ENCODE measurements around the gene STRADA.
A peak's percentile ranks its signal among the peaks of the same experiment; 100 is the strongest.

STRADA gene

DNA sequence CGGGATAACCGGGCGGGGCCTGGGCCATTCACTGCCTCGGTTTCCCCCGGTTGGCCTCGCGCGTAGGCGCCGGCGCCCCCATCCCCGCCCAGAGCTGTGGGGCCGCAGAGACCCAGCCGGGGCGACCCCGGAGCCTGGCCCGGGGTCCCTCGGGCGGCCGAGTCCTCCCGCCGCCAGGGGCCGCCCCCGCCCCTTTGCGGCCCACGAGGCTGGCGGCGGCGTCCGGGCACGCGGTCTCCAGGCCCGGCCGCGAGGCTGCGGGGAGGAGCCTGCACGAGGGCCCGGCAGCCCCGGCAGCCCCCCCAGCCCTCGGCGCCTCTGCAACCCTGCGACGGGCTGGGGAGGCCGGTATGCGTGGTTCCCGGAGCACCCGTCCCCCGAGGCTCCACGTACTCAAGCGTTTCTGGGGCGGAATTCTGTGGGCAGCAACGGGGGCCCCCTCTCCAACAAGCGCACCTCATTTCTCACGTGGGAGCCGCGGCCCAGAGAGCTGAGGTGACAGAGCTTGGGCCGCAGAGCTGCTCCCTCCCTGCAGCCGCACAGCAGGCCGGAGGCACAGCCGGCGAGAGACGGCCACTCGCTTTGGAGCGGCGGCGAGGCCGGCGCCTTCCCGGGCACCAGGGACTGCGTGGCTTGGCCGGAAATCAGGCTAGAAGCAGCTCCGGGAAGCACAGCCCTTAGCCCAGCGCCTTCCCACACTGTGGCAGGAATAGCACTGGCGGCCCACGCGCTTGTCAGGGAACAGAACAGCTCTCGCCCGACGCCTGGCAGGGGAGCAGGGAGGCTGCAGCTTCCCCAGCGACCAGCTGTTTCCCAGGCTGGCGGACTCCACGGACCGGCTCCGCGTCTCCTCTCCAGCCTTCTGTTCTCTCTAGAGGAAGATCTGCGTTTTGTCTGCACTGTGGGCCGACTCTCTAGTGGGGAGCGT, 40.8 kb downstream of the STRADA start:
- DNase-seq: peak; percentile 52

DNA sequence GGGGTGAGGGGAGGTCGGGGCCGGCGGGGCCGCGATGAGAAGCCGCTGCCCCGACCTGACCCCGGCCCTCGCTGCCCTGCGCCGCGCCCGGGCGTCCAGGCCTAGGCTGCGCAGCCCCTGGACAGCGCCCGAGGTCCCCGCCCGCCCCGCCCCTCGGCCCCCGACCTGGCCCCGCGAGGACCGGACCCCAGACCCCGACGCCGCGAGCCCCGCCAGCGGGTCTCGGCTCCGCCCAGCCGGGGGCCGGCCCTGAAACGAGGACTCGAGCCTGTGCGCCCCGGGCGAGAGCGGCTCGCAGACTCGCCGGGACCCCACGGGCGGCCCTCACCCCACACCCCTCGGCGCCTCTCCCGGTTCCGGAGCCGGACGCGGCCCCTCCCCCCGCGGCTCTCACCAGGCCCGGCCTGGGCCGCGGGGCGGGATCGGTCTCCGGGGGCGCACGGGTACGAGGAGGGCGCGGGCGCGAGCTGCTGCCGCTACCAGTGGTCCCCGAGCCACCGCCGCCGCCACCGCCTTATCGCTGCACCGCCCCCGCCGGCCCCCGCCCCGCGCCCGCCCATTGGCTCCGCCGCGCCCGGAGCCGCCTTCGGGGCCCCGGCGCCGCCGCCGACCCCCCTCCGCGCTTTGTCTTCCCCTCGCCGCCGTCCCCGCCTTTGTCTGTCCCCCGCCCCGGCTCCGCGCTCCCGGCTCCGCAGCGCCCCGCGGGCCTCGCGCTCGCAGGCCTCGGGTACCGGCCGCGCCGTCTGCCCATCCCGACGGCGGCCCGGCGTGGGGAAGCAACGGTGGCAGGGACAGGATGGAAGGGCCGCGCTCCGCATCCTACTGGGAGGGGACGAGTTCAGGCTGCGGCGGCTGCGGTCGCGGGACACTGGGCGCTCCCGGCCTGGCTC, 41.7 kb downstream of the STRADA start, which contains the start of gene LIMD2:
TSS of gene LIMD2 (minus strand) at position 488 of the 890 bp plus-strand sequence. CDS start 827 bp downstream, outside the sequence.
- peak; percentile 56 for DNase-seq

DNA sequence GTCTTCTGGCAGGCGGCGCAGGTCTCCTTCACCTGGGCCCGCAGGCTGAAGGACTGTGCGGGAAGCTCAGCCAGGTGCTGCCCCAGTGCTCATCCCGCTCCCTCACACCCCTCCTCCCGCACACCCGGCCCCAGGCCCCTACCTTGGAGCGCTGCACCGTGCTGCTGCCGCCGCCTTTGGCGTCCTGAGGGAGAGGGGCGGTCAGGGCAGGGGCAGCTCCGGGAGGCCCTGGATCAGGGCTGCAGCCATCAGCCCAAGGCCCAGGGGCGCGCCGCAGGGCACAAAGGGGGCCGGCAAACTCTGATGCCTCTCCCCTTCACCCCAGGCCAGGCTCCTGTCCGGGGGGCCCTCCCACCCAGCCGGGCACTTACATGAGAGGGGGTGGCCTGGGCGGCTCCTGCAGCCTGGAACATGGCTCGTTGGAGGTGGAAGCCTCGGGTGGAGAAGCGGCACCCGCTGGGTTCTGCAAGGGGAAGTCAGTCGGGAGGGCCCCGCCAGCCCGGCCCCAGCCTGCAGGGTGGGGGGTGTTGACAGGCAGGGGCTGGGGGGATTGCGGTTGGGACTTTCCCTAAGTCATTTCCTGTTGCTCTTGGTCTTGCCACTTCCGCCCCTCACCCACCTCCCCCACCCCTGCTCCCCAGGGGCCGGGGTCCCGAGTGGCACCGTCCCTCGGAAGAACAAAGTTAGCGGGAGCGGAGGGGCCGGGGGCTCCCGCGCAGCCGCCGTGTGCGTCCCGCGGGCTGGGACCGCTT, 42.5 kb downstream of the STRADA start:
- DNase-seq: no peak

DNA sequence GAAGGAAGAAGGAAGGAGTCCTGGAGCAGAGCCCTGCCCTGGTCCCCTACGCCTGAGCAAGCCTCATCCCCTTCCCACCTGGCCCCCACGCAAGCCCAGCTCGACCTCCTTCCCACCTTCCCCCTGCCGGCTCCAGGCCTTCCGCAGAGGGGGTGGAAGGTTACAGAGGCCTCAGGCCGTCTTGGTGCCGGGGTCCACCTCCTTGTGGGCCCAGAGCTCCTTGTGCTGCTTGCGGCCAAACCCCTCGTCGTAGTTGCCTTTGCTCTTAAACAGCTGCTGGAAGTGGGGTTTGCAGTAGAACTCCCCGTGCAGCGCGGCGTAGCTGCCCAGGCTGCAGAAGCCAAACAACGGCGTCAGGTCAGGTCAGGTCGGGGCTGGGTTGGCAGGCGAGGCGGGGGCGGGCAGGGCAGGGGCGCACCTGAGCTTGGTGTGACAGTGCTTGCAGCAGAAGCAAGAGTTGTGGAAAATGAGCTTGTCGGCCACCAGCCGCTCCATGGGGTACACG, 43.2 kb downstream of the STRADA start:
- DNase-seq: no peak

DNA sequence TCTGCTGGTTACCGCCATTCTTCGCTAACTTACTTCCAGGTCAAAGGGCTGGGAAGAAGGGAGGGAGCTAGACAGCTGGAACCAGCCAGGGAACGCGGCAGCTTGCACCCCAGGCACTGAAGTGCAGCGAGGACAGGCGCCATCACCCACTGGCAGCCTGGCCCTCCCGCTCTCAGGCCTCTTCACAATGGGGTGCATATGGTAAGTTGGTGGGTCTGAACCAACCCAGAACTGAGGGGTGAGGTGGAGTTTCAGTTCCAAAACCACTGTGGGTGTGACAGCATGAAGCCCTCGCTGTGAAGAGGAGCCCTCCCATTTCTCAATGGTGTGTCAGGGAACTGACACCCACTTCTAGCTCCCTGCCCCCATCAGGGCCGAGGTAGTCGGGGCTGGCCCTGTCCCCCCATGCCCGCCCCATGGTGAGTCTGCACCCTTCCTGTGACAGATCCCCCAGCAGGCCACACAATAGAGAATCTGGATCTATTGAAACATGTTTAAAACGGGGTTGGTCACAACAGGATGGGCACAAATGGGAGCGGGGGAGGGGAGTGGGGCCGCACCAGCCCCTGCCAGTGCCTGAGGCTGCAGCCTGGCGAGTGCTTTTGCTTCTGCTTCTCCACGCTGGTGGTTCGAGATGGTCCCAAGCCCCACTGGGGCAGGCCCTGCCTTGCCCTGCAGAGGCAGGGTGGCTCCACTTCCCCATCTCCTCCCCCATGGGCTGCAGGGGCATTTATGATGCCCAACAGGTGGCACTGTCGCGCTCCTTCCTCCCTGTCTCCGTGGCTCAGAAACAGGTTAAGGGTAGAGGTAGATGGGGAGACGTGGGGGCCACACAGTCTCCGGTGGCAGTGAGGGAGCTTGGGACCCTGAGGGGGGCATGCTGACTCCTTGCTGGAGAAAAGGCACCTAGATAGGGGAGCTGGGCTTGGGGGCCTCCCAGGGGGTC, 44.0 kb downstream of the STRADA start:
- peak; percentile 8 for DNase-seq

DNA sequence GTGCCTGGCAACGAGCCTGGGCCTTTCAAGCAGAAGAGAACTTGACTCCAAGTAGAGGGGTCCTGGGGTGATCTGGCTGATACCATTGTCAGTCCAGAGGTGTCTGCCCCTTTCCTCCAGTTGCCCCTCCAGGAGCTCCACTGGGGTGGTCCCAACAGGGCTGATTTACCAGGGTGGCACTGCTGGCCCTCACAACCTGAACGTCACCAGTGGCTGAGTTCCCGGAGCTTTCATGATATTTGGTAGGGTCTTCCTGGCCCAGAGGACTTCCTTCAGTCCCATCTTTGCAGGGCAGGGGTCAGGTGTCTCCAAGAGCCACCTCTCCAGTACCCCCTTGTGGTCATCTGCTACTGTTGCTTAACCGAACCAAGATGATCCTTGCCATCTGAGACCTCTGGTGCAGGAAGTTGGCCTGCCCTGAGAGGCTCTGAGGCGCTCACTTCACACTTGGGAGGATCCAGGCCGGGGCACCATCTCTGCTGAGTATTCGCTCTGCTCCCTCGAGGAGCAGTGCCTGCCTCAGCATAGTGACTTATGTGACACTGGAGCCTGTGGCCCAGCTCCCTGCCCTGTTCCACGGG, 45.1 kb downstream of the STRADA start:
- peak; percentile 7 for DNase-seq

DNA sequence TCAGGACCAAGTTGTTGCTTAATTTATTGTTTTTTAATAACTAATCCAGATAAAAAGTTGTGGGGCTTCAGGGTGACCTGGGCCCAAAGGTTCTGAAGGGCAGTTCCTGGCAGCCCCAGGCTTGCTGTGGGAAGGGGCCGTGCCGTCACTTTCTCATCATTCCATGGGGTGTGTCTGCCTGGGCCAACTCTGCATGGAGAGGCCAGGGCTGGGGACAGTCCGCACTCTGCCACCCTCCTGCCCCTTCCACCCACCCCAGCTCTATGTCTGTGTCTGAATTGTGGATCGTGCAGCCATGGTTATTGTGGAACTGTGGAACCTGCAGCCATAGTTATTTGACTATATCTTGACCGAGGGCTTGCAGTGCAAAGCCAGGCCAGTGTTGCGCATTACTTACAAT, 45.7 kb downstream of the STRADA start:
- DNase-seq: no peak

DNA sequence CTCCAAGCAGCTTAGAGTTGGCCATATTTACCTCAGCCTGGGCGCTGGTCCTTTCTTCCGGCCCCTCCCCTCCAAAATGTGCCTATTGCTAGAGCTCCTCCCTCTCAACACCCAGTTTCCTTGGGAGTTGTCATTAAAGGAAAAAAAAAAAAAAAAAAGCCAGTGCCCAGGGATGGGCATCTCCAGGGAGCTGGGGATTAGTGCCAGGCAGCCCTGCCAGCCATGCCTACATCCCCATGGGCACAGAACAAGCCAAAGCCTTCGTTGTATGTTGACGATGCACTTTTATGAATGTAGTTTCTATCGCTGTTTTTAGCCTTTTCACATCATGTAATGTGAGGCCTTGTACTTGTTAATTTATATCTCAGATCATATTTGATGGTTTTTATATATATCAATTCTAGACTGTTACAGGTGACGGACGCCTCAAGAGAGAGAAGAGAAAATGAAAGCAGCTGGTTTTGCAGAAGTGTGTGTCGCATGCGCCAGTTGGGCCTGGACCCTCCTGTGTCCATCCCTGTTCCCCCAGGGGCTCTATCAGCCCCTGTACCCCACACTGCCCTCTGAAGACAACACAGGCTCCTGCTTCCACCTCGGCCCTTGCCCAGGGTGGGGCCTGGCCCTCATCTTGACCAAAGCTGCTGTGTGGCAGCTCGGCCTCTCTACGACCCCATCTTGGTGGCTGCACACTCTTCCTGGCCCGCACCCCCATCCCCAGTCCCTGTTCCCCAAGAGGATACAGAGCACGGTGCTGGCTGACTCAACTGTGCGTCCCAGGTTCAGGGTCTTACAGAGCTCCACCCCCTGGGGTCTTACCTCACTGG, 46.4 kb downstream of the STRADA start:
- DNase-seq: no peak

DNA sequence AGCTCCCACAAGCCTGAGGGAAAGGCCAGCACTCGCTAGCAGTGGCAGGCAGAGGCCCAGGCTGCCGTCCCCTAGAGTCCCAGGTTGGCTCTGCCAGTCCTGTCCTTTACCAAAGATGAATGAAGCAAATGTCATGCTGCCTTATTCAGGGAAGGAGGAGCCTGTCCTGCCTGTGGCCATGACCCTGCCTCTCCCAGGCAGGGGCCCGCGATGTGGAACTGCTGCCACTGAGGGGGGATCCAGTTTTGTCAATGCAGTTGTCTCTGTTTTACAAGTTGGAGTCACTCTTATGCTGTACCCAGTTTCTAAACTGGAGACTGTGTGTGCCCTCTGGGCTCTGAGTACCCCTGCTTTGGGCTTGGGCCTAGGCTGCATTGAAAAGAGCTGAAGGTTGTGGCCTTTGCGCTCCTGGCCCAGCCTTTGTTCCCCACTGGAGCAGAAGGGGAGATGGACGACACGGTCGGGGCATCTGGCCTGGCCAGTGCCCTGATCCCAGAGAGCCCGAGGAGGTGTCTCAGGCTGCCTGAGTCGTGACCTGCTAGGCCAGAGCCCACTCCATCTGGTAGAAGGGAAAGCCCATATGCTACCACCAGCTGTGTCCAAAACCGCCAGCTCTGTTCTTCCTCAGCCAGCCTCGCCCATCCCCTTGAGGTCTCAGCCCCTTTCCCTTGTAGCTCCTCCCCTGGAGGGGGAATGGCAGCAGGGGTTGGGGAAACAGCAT, 47.2 kb downstream of the STRADA start:
- peak; percentile 2 for DNase-seq

DNA sequence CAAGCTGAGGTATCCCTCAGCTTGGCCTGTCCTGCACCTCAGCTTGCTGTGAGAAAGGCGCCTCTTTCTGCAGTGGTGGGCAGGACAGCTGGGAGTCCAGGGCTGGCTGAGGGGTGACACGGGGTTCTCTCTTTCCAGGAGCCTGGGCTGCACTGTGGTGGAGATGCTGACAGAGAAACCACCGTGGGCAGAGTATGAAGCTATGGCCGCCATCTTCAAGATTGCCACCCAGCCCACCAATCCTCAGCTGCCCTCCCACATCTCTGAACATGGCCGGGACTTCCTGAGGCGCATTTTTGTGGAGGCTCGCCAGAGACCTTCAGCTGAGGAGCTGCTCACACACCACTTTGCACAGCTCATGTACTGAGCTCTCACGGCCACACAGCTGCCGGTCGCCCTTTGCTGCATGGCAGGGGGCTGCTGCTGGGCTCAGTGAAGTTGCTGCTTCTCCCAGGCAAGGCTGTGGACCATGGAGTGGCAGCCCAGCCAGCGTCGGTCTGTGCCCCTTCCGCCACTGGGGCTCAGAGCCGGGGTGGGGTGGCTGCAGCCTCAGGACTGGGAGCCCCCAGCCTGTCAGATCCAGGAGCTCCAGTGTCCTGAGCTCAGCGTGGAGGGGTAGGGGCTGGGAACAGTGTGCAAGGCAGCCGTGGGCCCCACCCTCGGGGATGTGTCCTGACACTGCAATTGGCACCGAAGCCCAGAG, 48.0 kb downstream of the STRADA start:
- DNase-seq: no peak

DNA sequence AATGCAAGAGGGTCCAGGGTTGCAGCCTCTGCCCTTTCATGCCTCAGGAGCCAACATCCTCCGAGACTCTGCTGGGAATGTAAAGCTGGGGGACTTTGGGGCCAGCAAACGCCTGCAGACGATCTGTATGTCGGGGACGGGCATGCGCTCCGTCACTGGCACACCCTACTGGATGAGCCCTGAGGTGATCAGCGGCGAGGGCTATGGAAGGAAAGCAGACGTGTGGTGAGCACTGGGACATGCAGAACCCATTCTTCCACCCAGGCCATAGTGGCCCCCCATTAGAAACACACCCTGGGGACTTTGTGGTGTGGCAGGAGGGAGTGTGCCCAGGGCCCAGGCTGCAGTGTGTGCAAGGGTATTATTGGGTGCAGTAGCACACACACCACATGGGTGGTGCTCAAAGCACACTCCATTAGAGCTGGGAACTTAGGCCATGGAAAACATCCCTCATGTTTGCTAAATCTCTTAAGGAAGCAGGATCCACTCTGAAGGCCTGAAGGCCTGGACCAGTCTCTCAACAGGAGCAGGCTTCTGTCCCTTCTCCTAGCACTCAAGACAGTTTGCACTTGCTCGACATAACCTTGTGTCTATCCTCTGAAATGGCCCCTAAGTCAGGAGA, 49.3 kb downstream of the STRADA start:
- no peak for DNase-seq

DNA sequence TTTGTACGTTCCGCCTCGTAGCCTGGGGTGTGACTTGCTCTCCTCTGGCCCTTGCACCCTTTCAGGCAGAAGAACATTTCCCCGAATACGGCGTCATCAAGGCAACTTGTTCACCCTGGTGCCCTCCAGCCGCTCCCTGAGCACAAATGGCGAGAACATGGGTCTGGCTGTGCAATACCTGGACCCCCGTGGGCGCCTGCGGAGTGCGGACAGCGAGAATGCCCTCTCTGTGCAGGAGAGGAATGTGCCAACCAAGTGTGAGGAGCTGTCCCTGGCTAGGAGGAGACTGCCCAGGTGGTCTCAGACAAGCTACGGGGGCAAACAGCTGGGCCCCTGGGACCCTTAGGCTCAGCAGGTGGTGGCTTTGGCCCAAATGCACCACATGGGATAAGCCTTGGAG, 52.1 kb downstream of the STRADA start:
- no peak for DNase-seq

DNA sequence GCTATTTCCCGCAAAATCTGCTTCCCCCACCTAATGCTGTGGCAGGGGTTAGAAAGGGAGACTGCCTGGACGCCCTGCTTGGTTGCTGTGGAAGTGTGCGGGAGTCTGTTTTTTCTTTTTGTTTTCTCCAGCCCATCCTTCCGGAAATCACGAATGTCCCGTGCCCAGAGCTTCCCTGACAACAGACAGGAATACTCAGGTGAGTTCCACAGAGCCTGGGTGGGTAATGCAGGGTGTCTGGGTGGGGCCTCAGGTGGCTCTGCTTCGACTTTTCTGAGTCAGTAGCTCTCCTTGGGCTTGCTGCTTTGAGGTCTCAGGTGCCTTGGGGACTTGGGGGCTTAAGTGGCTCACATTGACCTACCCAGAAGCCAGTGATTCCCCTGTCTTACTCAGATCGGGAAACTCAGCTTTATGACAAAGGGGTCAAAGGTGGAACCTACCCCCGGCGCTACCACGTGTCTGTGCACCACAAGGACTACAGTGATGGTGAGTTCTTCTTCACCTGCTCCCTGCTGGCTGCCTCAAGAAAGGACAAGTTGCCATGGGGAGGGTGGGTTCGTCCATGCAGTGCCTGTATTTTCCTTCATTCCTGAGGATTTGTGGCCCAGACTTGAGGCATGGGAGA, 53.1 kb downstream of the STRADA start:
- DNase-seq: no peak

DNA sequence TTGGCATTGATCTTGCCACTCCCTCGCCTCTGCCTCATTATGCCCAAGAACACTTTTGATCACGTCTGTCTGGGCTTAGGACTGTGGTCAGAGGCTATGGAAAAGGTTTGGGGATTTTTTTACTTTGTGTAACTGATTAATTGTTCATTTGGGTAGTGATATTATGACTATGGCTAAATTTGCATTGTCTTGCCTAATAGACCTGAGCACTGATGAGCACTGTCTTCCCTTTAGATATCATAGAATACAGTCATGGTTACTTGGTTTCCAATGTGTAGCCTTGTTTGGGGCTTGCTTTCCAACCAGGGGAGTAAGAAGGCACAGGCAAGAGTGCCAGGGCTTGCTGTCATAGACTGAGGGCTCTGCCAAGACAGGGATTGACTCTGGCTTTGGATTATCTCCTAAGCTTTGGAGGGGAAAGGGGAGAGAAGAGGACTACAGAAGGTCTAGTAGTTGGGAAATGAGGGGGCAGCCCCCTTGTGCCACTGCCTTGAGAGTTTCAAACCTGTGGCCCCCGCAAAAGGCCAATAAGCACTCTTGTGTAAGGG, 55.4 kb downstream of the STRADA start:
- DNase-seq: no peak

DNA sequence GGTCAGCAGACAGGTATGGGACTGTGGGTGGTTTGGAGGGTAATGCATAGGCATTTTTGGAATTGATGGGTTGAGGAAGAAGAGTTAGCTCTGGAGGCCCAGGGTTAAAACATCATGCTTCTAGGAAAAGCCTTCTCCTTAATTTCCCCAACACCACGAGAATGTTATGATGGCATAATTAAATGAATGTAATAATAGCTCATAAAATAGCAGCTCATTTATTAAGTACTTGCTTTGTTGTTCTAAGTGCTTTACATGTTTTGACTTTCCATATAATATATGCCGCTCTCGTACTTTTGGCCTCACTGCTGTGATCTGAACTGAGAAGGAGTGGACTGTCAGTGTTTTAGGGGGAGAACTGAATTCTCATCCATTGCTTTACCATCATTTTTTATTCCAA, 56.0 kb downstream of the STRADA start:
- DNase-seq: no peak

DNA sequence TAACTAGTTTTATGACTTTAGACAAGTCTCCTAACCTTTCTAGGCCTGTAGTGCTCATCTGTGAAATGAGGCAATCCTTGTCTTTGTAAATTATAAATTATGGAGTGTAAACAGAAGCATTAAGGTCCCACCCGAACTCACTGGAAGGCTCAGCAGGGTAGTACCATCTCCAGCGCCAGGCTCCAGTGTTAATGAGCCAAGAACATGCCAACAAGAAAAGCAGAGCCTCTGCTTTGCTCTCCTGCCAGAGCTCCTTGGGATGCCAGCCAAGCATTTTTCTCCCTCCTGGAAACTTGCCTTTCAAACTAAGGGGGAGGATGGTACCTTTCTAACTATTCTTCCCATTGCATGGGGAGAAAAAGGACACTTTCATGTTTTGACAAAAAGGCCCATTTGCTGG, 56.6 kb downstream of the STRADA start:
- no peak for DNase-seq

DNA sequence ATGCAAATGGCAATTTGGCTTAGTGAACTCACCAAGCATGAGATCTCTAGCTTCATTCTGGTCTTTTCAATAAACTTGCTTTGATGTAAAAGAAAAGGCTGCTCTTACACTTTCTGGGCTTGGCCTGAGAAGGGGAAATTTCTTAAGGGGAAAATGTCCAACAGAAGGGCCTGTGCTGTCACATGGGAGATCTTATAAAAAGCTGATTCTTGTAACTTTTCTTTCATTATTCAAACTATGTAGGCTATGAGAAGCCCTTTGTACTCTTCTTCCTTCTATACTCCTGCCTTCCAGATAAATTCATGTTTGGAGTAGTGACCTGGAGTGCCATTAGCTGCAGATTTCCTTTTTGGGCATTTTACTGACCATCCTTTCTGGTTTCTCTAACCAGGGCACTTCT, 58.6 kb downstream of the STRADA start:
- no peak for DNase-seq

DNA sequence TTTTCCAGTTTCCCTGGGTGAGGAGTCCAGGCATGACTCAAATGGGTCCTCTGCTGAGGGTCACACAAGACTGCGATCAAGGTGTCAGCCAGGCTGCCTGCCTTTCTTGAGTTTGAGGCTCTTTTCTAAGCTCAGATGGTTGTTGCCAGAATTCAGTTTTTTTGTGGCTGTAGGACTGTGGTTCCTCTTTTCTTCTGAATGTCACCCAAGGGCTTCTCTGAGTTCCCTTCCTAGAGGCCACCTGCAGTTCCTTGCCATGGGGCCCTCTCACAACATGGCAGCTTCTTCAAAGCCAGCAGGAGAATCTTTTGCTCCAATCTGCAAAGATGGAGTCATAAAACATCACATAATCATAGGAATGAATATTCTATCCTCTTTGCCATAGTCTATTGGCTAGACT, 59.2 kb downstream of the STRADA start:
- DNase-seq: no peak

Data from NCI-H1105 (cell line).